ENCODE measurements around the gene GLI2. TPM values are rescaled to one million over a fixed set of nuclear protein-coding genes. Genes with fewer than 3 reads are reported as not detected.

The GLI2 gene
- total RNA-seq, 1 donor = 10.1 TPM

DNA sequence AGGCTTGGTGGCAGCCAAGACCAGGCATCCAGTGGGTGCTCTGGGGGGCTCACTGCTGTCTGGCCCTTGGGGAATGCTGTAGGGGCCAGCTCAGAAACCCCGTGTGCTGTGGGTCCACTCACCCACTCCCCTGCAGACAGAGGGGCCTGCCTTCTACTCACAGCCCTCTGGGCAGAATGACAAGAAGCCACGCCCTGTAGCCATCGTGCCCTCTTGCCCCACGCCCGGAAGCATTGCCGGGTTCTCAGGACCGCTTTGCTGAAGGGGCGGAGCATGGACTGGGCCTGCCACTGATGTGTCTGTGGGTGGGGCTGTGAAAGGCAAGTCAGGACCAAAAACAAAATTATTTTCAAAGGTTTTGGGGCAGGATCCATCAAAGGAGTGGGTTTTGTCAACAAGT, 27.8 kb downstream of the GLI2 start:
- peak overlapping the region; percentile 12 for H3K27ac ChIP-seq (ENCODE audit: low read depth, low read length)
- no peak overlapping the region for H2AFZ ChIP-seq (ENCODE audit: low read length)
- H3K27me3 ChIP-seq (ENCODE audit: insufficient read depth, low read length) = no peaks in the 10 kb centered on the region
- H3K79me2 ChIP-seq (ENCODE audit: insufficient read depth, low read length) = peaks cover 100% of the 10 kb centered on the region
- no peak for DNase-seq (ENCODE audit: insufficient read length, low spot score, missing footprints)
- peaks cover 52% of the 10 kb centered on the region for H3K4me1 ChIP-seq (ENCODE audit: insufficient read depth, low read length)
- TF ChIP-seq, protein P1, sequence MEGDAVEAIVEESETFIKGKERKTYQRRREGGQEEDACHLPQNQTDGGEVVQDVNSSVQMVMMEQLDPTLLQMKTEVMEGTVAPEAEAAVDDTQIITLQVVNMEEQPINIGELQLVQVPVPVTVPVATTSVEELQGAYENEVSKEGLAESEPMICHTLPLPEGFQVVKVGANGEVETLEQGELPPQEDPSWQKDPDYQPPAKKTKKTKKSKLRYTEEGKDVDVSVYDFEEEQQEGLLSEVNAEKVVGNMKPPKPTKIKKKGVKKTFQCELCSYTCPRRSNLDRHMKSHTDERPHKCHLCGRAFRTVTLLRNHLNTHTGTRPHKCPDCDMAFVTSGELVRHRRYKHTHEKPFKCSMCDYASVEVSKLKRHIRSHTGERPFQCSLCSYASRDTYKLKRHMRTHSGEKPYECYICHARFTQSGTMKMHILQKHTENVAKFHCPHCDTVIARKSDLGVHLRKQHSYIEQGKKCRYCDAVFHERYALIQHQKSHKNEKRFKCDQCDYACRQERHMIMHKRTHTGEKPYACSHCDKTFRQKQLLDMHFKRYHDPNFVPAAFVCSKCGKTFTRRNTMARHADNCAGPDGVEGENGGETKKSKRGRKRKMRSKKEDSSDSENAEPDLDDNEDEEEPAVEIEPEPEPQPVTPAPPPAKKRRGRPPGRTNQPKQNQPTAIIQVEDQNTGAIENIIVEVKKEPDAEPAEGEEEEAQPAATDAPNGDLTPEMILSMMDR (IDR thresholded peaks at IDR 0.05; ENCODE audit: extremely low read depth, low read depth, low read length) = no peak
- no peak overlapping the region for H3K4me2 ChIP-seq (ENCODE audit: insufficient read depth, low read length)
- H3K4me3 ChIP-seq (ENCODE audit: insufficient read depth, low read length) = no peak overlapping the region
- peaks cover 21% of the 10 kb centered on the region for H4K20me1 ChIP-seq (ENCODE audit: insufficient read depth, low read length)
- no peaks in the 10 kb centered on the region for H3K9me3 ChIP-seq (ENCODE audit: low read depth, low read length)
- H3K36me3 ChIP-seq (ENCODE audit: insufficient read depth, low read length) = peaks cover 4% of the 10 kb centered on the region

DNA sequence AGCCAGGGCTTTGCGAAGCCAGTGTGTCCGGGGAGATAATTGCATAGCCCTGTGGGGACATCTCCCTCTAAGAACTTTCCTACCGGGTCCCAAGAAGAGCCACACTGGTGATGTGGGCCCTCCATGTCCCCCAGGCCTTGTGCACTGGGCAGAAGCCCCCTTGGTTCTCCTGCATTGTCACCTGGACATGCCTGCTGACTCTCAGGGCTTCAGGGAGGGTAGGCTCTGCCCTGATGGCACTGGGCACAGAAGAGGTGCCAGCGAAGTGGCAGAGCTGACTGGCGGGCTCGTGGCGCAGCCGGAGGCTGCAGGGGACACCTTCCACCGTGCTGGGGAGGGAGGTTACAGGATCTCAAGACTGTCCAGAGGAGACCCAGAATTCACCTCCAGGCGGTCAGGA, 28.3 kb downstream of the GLI2 start:
- Histone ChIP-seq H3K4me1 (ENCODE audit: insufficient read depth, low read length) (peaks cover 48% of the 10 kb centered on the region), H4K20me1 (ENCODE audit: insufficient read depth, low read length) (peaks cover 21% of the 10 kb centered on the region), H3K4me2 (ENCODE audit: insufficient read depth, low read length) (no peak overlapping the region), H3K36me3 (ENCODE audit: insufficient read depth, low read length) (peaks cover 4% of the 10 kb centered on the region), H3K27ac (ENCODE audit: low read depth, low read length) (no peak overlapping the region), H3K9me3 (ENCODE audit: low read depth, low read length) (no peaks in the 10 kb centered on the region), H2AFZ (ENCODE audit: low read length) (no peak overlapping the region), H3K79me2 (ENCODE audit: insufficient read depth, low read length) (peaks cover 100% of the 10 kb centered on the region), H3K4me3 (ENCODE audit: insufficient read depth, low read length) (no peak overlapping the region), H3K27me3 (ENCODE audit: insufficient read depth, low read length) (no peaks in the 10 kb centered on the region)
- TF ChIP-seq, protein P1 (IDR thresholded peaks at IDR 0.05; ENCODE audit: extremely low read depth, low read depth, low read length) = no peak
- DNase-seq (ENCODE audit: insufficient read length, low spot score, missing footprints) = no peak

DNA sequence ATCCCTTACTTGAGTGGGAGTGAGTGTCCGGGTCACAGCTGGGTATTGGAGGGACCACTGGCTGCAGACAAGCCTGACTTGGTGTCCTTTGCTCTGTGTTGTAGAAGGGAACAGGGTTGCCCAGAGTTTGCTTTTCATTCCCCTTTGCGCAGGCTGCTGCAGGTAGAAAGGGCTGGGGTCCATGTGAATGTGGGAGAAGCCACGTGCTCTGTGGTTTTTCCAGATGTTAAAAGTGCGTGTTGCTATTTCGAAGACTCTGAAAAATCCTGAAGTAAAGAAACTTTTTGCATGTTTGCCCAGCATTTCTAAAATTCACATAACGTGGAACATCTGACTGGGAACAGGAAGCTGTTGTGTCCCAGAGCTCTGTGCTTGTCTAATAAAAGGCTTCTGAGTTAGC, 28.8 kb downstream of the GLI2 start:
- peak overlapping the region; percentile 96 for H3K27ac ChIP-seq (ENCODE audit: low read depth, low read length)

DNA sequence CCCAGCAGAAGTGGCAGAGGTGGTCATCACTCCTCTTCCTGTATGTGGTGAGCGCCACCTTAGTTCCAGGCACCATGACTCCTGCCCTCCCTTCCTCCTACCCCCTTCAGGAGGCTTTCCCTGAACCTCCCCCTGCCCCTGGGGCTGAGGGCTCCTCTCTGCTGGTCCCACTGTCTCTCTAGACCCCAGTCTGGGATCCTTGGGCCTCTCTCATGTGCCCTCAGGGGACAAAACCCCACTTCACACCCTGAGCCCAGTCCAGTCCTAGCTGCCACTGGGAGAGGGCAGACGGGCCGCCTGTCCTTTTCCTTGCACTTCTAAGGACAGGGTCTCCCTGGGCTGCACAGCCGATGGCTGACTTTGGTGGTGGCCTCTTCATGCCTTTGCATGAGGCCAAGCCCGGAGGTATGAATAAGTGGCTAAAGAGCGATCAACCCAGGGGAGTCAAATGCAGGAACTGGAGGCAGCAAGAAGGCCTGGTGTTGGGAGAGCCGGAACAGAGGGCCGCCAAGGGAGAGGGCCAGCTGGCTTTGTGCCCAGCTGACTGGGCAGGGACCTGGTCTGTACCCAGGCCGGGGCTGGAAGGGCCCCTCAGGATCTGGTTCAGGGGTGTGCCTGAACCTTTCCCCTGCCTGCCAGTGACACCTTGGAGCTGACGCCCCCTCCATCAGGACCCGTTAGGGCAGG, 29.5 kb downstream of the GLI2 start:
- TF ChIP-seq, protein P1 (IDR thresholded peaks at IDR 0.05; ENCODE audit: extremely low read depth, low read depth, low read length) = no peak
- H3K4me2 ChIP-seq (ENCODE audit: insufficient read depth, low read length) = peak overlapping the region; percentile 48
- no peak overlapping the region for H3K4me3 ChIP-seq (ENCODE audit: insufficient read depth, low read length)

More for the DNA sequence above, 28.8 kb downstream of the GLI2 start:
- Histone ChIP-seq H4K20me1 (ENCODE audit: insufficient read depth, low read length) (peaks cover 23% of the 10 kb centered on the region), H3K9me3 (ENCODE audit: low read depth, low read length) (no peaks in the 10 kb centered on the region), H3K79me2 (ENCODE audit: insufficient read depth, low read length) (peaks cover 100% of the 10 kb centered on the region), H3K36me3 (ENCODE audit: insufficient read depth, low read length) (peaks cover 4% of the 10 kb centered on the region), H2AFZ (ENCODE audit: low read length) (no peak overlapping the region), H3K4me2 (ENCODE audit: insufficient read depth, low read length) (no peak overlapping the region), H3K4me1 (ENCODE audit: insufficient read depth, low read length) (peaks cover 44% of the 10 kb centered on the region), H3K4me3 (ENCODE audit: insufficient read depth, low read length) (no peak overlapping the region), H3K27me3 (ENCODE audit: insufficient read depth, low read length) (no peaks in the 10 kb centered on the region)
- no peak for DNase-seq (ENCODE audit: insufficient read length, low spot score, missing footprints)
- TF ChIP-seq, protein P1 (IDR thresholded peaks at IDR 0.05; ENCODE audit: extremely low read depth, low read depth, low read length) = no peak

More for the DNA sequence above, 29.5 kb downstream of the GLI2 start:
- Histone ChIP-seq H4K20me1 (ENCODE audit: insufficient read depth, low read length) (peaks cover 25% of the 10 kb centered on the region), H3K9me3 (ENCODE audit: low read depth, low read length) (no peaks in the 10 kb centered on the region), H3K27ac (ENCODE audit: low read depth, low read length) (peak overlapping the region; percentile 96), H3K4me1 (ENCODE audit: insufficient read depth, low read length) (peaks cover 43% of the 10 kb centered on the region), H2AFZ (ENCODE audit: low read length) (no peak overlapping the region), H3K27me3 (ENCODE audit: insufficient read depth, low read length) (no peaks in the 10 kb centered on the region), H3K36me3 (ENCODE audit: insufficient read depth, low read length) (peaks cover 4% of the 10 kb centered on the region), H3K79me2 (ENCODE audit: insufficient read depth, low read length) (peaks cover 100% of the 10 kb centered on the region)
- no peak for DNase-seq (ENCODE audit: insufficient read length, low spot score, missing footprints)
